GM23248 (cell line): ENCODE measurements around the gene USP17L26. TPM values are rescaled to one million over a fixed set of nuclear protein-coding genes. Genes with fewer than 3 reads are reported as not detected.
"Not testable (repeated sequence)": the region's sequence is repeated elsewhere in the genome, so short reads cannot be mapped to it uniquely, and the experiment has no call there.

Experiments
- DNase-seq: peaks from one replicate; pipeline ENCODE4 v3.0.0-alpha.2; 2015
- H2AFZ ChIP-seq: fragments of 200-600 bp; sonication (generic); 2 replicates; pipeline ENCODE4 v1.6.1; 2016; ENCODE audit warnings: antibody characterized with exemption
- H3F3A ChIP-seq: fragments of 200-600 bp; sonication (generic); 2 replicates; pipeline ENCODE4 v1.6.1; 2016; ENCODE audit warnings: mild to moderate bottlenecking, antibody characterized with exemption, mixed run types; ENCODE audit not compliant: insufficient read depth
- H3K27ac ChIP-seq: fragments of 200-600 bp; sonication (generic); 2 replicates; pipeline ENCODE4 v1.5.1; 2016; ENCODE audit warnings: mild to moderate bottlenecking
- H3K27me3 ChIP-seq: fragments of 200-600 bp; sonication (generic); replicated peaks from 2 replicates; pipeline ENCODE4 v1.6.1; 2016; ENCODE audit warnings: mild to moderate bottlenecking; ENCODE audit not compliant: insufficient read depth
- H3K36me3 ChIP-seq: fragments of 200-600 bp; sonication (generic); 2 replicates; pipeline ENCODE4 v1.6.1; 2016; ENCODE audit warnings: low read depth, mild to moderate bottlenecking
- H3K4me1 ChIP-seq: fragments of 200-600 bp; sonication (generic); 2 replicates; pipeline ENCODE4 v1.6.1; 2016; ENCODE audit warnings: mild to moderate bottlenecking; ENCODE audit not compliant: insufficient read depth
- H3K4me2 ChIP-seq: fragments of 200-600 bp; sonication (generic); one replicate; pipeline ENCODE4 v1.6.1; 2016; ENCODE audit warnings: mild to moderate bottlenecking; ENCODE audit not compliant: unreplicated experiment
- H3K4me3 ChIP-seq: fragments of 200-600 bp; sonication (generic); 2 replicates; pipeline ENCODE4 v1.5.1; 2016; ENCODE audit warnings: mild to moderate bottlenecking
- H3K79me2 ChIP-seq: fragments of 200-600 bp; sonication (generic); 2 replicates; pipeline ENCODE4 v1.6.1; 2016; ENCODE audit warnings: mild to moderate bottlenecking; ENCODE audit not compliant: insufficient read depth
- H3K9ac ChIP-seq: fragments of 200-600 bp; sonication (generic); 2 replicates; pipeline ENCODE4 v1.6.1; 2016; ENCODE audit warnings: mild to moderate bottlenecking
- H3K9me2 ChIP-seq: fragments of 200-600 bp; sonication (generic); 2 replicates; pipeline ENCODE4 v1.6.1; 2016; ENCODE audit warnings: mixed run types, mild to moderate bottlenecking, moderate library complexity; ENCODE audit not compliant: insufficient read depth
- H3K9me3 ChIP-seq: fragments of 200-600 bp; sonication (generic); one replicate; pipeline ENCODE4 v1.6.1; 2017; ENCODE audit warnings: low read depth
- H4K20me1 ChIP-seq: fragments of 200-600 bp; sonication (generic); 2 replicates; pipeline ENCODE4 v1.6.0; 2016; ENCODE audit not compliant: insufficient read depth
- WGBS, 2 experiments: methylation state at CpG; one replicate each; pipeline ENCODE4 v1.1.6; 2015 to 2017; ENCODE audit warnings: low lambda C conversion rate in 2 of 2, low coverage in 1 of 2; ENCODE audit errors: missing lambda C conversion rate in 2 of 2; 5-methylcytosine and 5-hydroxymethylcytosine counted together
- in situ Hi-C: fragments of 300-500 bp; cut with MboI; formaldehyde crosslinking; loops from 2 replicates; pipeline ENCODE4 v1.15.0; 2020
- polyA plus RNA-seq: library from polyadenylated mRNA; unstranded; fragments of >200 nt; fragmentation: Nextera tagmentation; extraction: Ambion mirVana; gene quantifications from 2 replicates; pipeline ENCODE4 v1.2.1, GENCODE V29; 2016
- total RNA-seq: library from RNA; depleted of rRNA; stranded (reverse); fragments of >200 nt; shearing (Covaris generic); gene quantifications from 2 replicates; pipeline ENCODE4 v1.2.3, GENCODE V29; 2014; rRNA removed

The USP17L26 gene
- total RNA-seq (not detected in 2 replicates), polyA plus RNA-seq (not detected in 2 replicates)

- in situ Hi-C loops, H3K9me3 ChIP-seq, H3F3A ChIP-seq, H3K4me3 ChIP-seq, H3K4me1 ChIP-seq, DNase-seq, H3K79me2 ChIP-seq, H3K27me3 ChIP-seq, H3K9ac ChIP-seq, H3K4me2 ChIP-seq, H4K20me1 ChIP-seq, H3K27ac ChIP-seq, H2AFZ ChIP-seq, H3K36me3 ChIP-seq, H3K9me2 ChIP-seq: not testable (repeated sequence)
- no CpG with 5 or more reads among the region's 15 CpGs for WGBS, 2 experiments
Measured at GRCh38 chr4:9334358-9334757, at the start of gene USP17L26. Gene USP17L26 (plus strand): TSS chr4:9334658. CDS start chr4:9334658, 0 bp downstream.

GRCh38 chr4:9324191-9324590 is 10.3 kb upstream of the USP17L26 start:
- H3K9me3 ChIP-seq, H3F3A ChIP-seq, H3K4me1 ChIP-seq, H3K27me3 ChIP-seq, H2AFZ ChIP-seq, H3K79me2 ChIP-seq, H4K20me1 ChIP-seq, H3K9me2 ChIP-seq, H3K9ac ChIP-seq, H3K36me3 ChIP-seq, H3K27ac ChIP-seq, H3K4me2 ChIP-seq, in situ Hi-C loops, DNase-seq, H3K4me3 ChIP-seq: not testable (repeated sequence)
- WGBS, 2 experiments, result 47 to 50% methylated on average over 4 to 5 of the region's 13 CpGs

- H3K27ac ChIP-seq, H2AFZ ChIP-seq, H3F3A ChIP-seq, H3K4me2 ChIP-seq, H3K9ac ChIP-seq, H3K4me1 ChIP-seq, H3K9me2 ChIP-seq, H4K20me1 ChIP-seq, H3K27me3 ChIP-seq, H3K79me2 ChIP-seq, H3K9me3 ChIP-seq, H3K4me3 ChIP-seq, in situ Hi-C loops, DNase-seq, H3K36me3 ChIP-seq: not testable (repeated sequence)
- WGBS, 2 experiments, result no CpG with 5 or more reads among the region's 15 CpGs
Measured at GRCh38 chr4:9324865-9325264, 9.6 kb upstream of the USP17L26 start, which contains the start of gene USP17L24. Gene USP17L24 (plus strand): TSS chr4:9325165. CDS start chr4:9325165, 0 bp downstream.

- DNase-seq, H3K4me1 ChIP-seq, H3K79me2 ChIP-seq, H3K36me3 ChIP-seq, H2AFZ ChIP-seq, H3K4me3 ChIP-seq, H3K9ac ChIP-seq, H4K20me1 ChIP-seq, H3F3A ChIP-seq, H3K27me3 ChIP-seq, H3K4me2 ChIP-seq, H3K9me3 ChIP-seq, in situ Hi-C loops, H3K9me2 ChIP-seq, H3K27ac ChIP-seq: not testable (repeated sequence)
- WGBS, 2 experiments, result no CpG with 5 or more reads among the region's 15 CpGs
Measured at GRCh38 chr4:9329611-9330010, 4.8 kb upstream of the USP17L26 start, which contains the start of gene USP17L25. Gene USP17L25 (plus strand): TSS chr4:9329911. CDS start chr4:9329911, 0 bp downstream.

GRCh38 chr4:9339103-9339502 is 4.6 kb downstream of the USP17L26 start, which contains the start of gene USP17L5:
Gene USP17L5 (plus strand): TSS chr4:9339403. CDS start chr4:9339403, 0 bp downstream.
- H2AFZ ChIP-seq, H3K36me3 ChIP-seq, DNase-seq, H4K20me1 ChIP-seq, H3K9ac ChIP-seq, H3K27ac ChIP-seq, H3K4me3 ChIP-seq, H3K79me2 ChIP-seq, in situ Hi-C loops, H3K9me3 ChIP-seq, H3K4me2 ChIP-seq, H3K27me3 ChIP-seq, H3F3A ChIP-seq, H3K4me1 ChIP-seq, H3K9me2 ChIP-seq: not testable (repeated sequence)
- WGBS, 2 experiments, result no CpG with 5 or more reads among the region's 15 CpGs

- H3K27ac ChIP-seq, H3K36me3 ChIP-seq, DNase-seq, H4K20me1 ChIP-seq, H3K4me2 ChIP-seq, H3K4me1 ChIP-seq, H3F3A ChIP-seq, H3K79me2 ChIP-seq, in situ Hi-C loops, H3K9ac ChIP-seq, H3K27me3 ChIP-seq, H3K9me3 ChIP-seq, H2AFZ ChIP-seq, H3K4me3 ChIP-seq, H3K9me2 ChIP-seq: not testable (repeated sequence)
- no CpG with 5 or more reads among the region's 15 CpGs for WGBS, 2 experiments
Measured at GRCh38 chr4:9343848-9344247, 9.4 kb downstream of the USP17L26 start, which contains the start of gene USP17L27. Gene USP17L27 (plus strand): TSS chr4:9344148. CDS start chr4:9344148, 0 bp downstream.

- H3K9me2 ChIP-seq, H3K27me3 ChIP-seq, DNase-seq, H3K4me1 ChIP-seq, H3K9ac ChIP-seq, H3F3A ChIP-seq, H3K27ac ChIP-seq, H3K4me3 ChIP-seq, H3K4me2 ChIP-seq, in situ Hi-C loops, H3K36me3 ChIP-seq, H3K9me3 ChIP-seq, H2AFZ ChIP-seq, H3K79me2 ChIP-seq, H4K20me1 ChIP-seq: not testable (repeated sequence)
- WGBS, 2 experiments, result no CpG with 5 or more reads among the region's 15 CpGs
Measured at GRCh38 chr4:9348593-9348992, 14.1 kb downstream of the USP17L26 start, which contains the start of gene USP17L28. Gene USP17L28 (plus strand): TSS chr4:9348893. CDS start chr4:9348893, 0 bp downstream.

- H3K4me3 ChIP-seq, H3K79me2 ChIP-seq, H3K36me3 ChIP-seq, H3F3A ChIP-seq, H4K20me1 ChIP-seq, H3K9ac ChIP-seq, H3K9me2 ChIP-seq, H3K9me3 ChIP-seq, DNase-seq, in situ Hi-C loops, H3K4me1 ChIP-seq, H3K27ac ChIP-seq, H2AFZ ChIP-seq, H3K4me2 ChIP-seq, H3K27me3 ChIP-seq: not testable (repeated sequence)
- no CpG with 5 or more reads among the region's 18 CpGs for WGBS, 2 experiments
Measured at GRCh38 chr4:9350866-9351265, 16.4 kb downstream of the USP17L26 start.
